Retinal pigment epithelial cell (primary cell): Measurements from ENCODE around the gene SOX5.

Experiments
- DNase-seq: peaks from one replicate; pipeline ENCODE4 v3.0.0-alpha.2; 2010; ENCODE audit warnings: low read depth
- H3K4me3 ChIP-seq: 2 replicates; pipeline ENCODE4 v1.5.1; 2011; ENCODE audit warnings: mild to moderate bottlenecking, low read length, control low read depth, moderate library complexity
- CTCF ChIP-seq: conservative IDR thresholded peaks from 2 replicates; pipeline ENCODE4 v1.5.1; 2011; ENCODE audit warnings: low read depth, low read length, control low read depth, inconsistent platforms

The SOX5 gene

GRCh38 chr12:23810329-23810902 is 139.1 kb downstream of the SOX5 start:
- DNase-seq: no peak
- no peak overlapping the region for H3K4me3 ChIP-seq
- no peak for TF ChIP-seq CTCF

DNA sequence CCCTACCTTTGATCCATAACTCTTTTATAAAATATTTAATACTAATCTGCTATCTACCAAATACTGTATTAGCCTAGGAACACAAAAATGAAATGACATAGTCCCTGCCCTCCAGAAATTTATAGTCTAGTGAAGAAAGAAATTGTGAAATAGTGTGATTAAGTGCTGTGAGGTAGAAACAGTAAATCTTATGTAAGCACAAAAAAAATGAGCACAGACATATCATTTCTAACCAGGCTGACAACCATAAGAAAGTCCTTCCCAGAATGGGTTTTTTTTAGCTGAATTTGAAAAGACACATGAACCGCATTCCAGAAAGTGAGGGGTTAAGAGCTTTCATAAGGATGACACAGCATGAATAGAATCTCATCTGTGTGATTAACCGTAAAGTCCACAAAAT is 145.9 kb downstream of the SOX5 start:
- no peak for DNase-seq

DNA sequence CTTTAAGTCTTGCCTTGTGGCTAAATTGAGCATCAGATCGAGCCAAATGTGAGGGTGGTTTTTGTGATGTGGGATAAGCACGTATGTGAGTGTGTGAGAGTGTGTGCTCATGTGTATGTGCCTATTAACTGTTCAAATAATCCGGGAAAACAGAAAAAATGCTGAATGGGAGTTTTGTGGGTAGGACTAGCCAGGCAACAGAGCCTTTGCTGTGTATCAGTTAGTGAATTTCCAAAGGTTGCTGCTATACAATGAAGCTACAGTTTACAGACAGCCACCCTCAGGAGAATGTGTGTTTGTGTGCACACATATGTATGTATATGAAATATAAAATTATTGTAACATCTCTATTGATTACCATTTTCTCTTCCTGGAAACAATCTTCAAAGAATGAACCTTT is 154.0 kb downstream of the SOX5 start:
- no peak for DNase-seq

More for the DNA sequence above, 145.9 kb downstream of the SOX5 start:
- H3K4me3 ChIP-seq: no peak overlapping the region
- TF ChIP-seq CTCF: no peak

GRCh38 chr12:23781118-23781517 is 168.4 kb downstream of the SOX5 start:
- no peak for TF ChIP-seq CTCF
- DNase-seq: no peak
- no peak overlapping the region for H3K4me3 ChIP-seq

More for the DNA sequence above, 154.0 kb downstream of the SOX5 start:
- H3K4me3 ChIP-seq: no peak overlapping the region
- no peak for TF ChIP-seq CTCF

DNA sequence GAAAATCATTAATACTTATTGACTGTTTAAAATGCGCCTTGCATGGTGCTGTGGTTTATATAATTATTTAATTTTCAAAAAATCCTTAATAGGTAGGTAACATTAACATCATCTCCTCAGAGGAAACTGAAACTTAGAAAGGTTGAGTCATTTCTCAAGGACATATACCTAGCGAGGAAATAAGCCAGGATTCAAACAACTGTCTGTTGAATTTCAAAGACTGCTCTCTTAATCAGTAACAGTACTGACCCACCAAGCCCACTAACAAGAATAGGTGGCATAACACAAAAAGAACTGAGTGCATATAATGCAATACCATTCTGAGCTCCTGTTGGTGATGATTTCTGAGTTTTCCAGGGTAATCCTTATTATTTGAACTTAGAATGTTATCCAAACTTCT is 174.3 kb downstream of the SOX5 start:
- TF ChIP-seq CTCF: no peak
- H3K4me3 ChIP-seq: no peak overlapping the region
- no peak for DNase-seq

- no peak for DNase-seq
- TF ChIP-seq CTCF: no peak
- no peak overlapping the region for H3K4me3 ChIP-seq
Observed at GRCh38 chr12:23771240-23771949, 178.1 kb downstream of the SOX5 start.
